GM13977 (cell line): ENCODE results near the gene TMEM95.

ENCODE experiments used
- DNase-seq: peaks from one replicate; pipeline ENCODE4 v3.0.0; 2012; ENCODE audit warnings: low spot score
- CTCF ChIP-seq: IDR thresholded peaks from 2 replicates; pipeline ENCODE4 v1.5.1; 2012; ENCODE audit warnings: mild to moderate bottlenecking, control low read depth; ENCODE audit not compliant: insufficient read depth; ENCODE audit errors: extremely low read depth, missing control alignments
- in situ Hi-C: fragments of 300-500 bp; cut with MboI; formaldehyde crosslinking; loops from one replicate; pipeline ENCODE4 v1.12.0; 2022; ENCODE audit warnings: low sequenced_read_pairs, low pct_unique_long_range_greater_than_20kb, mixed read lengths, inconsistent platforms; ENCODE audit not compliant: unreplicated experiment

TMEM95 gene

DNA sequence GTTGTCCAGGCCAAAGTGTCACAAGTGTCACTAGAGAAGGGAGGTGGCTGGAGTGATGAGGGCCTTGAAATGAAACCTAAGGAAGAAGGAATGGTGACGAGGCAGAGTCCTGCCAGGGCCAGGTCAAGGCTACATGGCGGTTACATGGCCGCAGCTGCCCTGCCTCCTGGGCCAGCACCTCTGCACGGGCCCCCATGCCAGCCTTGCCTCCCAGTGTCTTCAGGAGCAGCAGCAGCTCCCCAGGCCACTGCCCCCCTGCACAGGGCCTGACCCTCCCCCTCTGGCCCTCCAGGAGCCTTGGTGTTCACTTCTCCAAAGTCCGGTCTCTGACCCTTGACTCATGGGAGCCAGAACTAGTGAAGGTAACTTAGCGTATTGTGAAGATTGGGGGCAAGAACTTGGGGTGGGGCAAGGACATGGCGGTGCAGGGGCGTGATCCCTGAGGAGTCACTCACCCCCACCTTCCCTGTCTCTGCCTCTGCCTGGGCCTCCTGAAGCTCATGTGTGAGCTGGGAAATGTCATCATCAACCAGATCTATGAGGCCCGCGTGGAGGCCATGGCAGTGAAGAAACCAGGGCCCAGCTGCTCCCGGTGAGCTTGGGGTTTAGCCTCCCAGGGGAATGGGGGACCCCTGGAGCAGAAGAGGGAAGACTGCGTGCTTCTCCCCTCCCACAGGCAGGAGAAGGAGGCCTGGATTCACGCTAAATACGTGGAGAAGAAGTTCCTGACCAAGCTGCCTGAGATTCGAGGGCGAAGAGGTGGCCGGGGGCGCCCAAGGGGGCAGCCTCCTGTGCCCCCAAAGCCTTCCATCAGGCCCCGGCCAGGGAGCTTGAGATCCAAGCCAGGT, 7.1 kb upstream of the TMEM95 start:
- no peak for DNase-seq
- in situ Hi-C loops, result no loop called here
- TF ChIP-seq CTCF, result no peak

GRCh38 chr17:7348478-7349242, 6.3 kb upstream of the TMEM95 start:
- no peak for TF ChIP-seq CTCF
- in situ Hi-C loops, result no loop called here
- no peak for DNase-seq

GRCh38 chr17:7351665-7352502, 3.1 kb upstream of the TMEM95 start, which contains the start of gene KCTD11:
KCTD11 (plus strand) TSS chr17:7352162.
- peak; percentile 96 for DNase-seq

DNA sequence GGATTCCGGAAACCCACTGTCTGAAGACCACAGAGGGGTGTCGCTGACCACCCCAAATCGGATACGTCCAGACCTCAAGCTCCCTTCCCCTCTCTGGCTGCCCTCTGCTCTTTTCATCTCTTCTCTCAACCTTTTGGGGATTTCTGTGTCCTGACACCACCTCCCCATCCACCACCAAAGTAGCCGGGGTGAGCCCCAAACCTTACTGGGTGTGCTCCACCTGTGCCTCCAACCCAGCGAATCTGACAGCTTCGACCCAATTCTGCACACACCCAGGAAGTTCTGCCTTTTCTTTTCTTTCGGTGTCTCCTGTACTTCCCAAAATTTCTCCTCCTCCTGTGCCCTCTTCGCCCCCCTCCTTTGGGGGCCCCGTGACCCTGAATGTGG, 2.5 kb upstream of the TMEM95 start:
- in situ Hi-C loops, result loop anchor here (25.0 kb wide), 1 partner anchor 210 kb away; the partner anchor contains the start of genes SENP3 and TNFSF13
- TF ChIP-seq CTCF, result no peak
- DNase-seq, result peak; percentile 64

More at GRCh38 chr17:7351665-7352502, 3.1 kb upstream of the TMEM95 start, which contains the start of gene KCTD11:
- in situ Hi-C loops, result loop anchor here (25.0 kb wide), 1 partner anchor 210 kb away; the partner anchor contains the start of genes SENP3 and TNFSF13
- peak; percentile 60 for TF ChIP-seq CTCF

DNA sequence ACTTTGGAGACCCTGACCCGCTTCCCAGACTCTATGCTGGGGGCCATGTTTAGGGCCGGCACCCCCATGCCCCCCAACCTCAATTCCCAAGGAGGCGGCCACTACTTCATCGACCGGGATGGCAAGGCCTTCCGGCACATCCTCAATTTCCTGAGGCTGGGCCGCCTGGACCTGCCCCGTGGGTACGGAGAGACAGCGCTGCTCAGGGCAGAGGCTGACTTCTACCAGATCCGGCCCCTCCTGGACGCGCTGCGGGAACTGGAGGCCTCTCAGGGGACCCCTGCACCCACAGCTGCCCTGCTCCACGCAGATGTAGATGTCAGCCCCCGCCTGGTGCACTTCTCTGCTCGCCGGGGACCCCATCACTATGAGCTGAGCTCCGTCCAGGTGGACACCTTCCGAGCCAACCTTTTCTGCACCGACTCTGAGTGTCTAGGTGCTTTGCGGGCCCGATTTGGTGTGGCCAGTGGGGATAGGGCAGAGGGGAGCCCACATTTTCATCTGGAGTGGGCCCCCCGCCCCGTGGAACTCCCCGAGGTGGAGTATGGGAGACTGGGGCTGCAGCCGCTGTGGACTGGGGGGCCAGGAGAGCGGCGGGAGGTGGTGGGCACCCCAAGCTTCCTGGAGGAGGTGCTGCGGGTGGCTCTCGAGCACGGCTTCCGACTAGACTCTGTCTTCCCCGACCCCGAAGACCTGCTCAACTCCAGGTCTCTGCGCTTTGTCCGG, 1.9 kb upstream of the TMEM95 start:
- no peak for TF ChIP-seq CTCF
- peak; percentile 5 for DNase-seq
- in situ Hi-C loops, result loop anchor here (25.0 kb wide), 1 partner anchor 209 kb away; the partner anchor contains the start of genes SENP3 and TNFSF13
